ENCODE data around the gene ZNF438. TPM values are rescaled to one million over a fixed set of nuclear protein-coding genes. Genes with fewer than 3 reads are reported as not detected.

Gene ZNF438
- total RNA-seq, 1 experiment from 2014 or later: 2.0 TPM

DNA sequence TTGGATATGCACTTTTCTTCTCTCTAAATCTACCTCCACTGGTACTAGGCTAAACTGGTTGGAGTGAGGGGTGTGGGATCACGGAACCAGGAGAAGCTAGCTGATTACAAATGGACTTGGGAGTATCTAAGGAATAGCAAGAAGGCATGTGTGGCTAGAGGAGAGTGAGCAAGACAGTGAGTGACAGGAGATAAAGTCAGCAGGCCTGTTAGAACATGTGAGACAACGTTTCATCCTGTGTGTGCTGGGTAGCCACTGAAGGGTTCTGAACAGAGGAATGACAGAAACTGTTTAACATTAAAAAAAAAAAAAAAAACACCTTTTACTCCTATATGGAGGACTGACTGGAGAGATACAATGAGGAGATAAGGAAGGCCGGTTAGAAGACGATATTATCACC, 51.7 kb downstream of the ZNF438 start:
- ATAC-seq (no peak), DNase-seq (ENCODE audit: low read depth, low spot score) (no peak)
- Histone ChIP-seq H3K4me3 (ENCODE audit: low read depth in 2 of 2, low read length in 2 of 2) (no peak overlapping the region), H3K9me3 (ENCODE audit: control insufficient read depth, insufficient read depth, low read depth, low read length) (no peaks in the 10 kb centered on the region; the same call in 1 of the 2 replicates), H3K4me1 (ENCODE audit: control insufficient read depth, insufficient read depth, low read length) (no peaks in the 10 kb centered on the region), H3K36me3 (ENCODE audit: control insufficient read depth, insufficient read depth, low read length) (no peaks in the 10 kb centered on the region), H3K27me3 (ENCODE audit: control insufficient read depth, insufficient read depth, low read length) (no peaks in the 10 kb centered on the region), H3K27ac (ENCODE audit: low read length) (no peak overlapping the region)
- BruUV-seq (replicated peaks): no TSS peak
- intact Hi-C loops (cut with micrococcal nuclease; ENCODE audit: unreplicated experiment) (no loop called here), in situ Hi-C loops (cut with HindIII; ENCODE audit: low pct_unique_long_range_greater_than_20kb, low sequenced_read_pairs) (no loop called here)
- ChIA-PET POLR2A (no interaction called here), CTCF (no interaction called here)
- no peak for TF ChIP-seq TCF7L2 (IDR thresholded peaks at IDR 0.05; ENCODE audit: low read depth, low read length)
- no peak for TF ChIP-seq POLR2AphosphoS5 (IDR thresholded peaks at IDR 0.05; ENCODE audit: low read depth, low read length)
- TF ChIP-seq SIN3A (IDR thresholded peaks at IDR 0.05; ENCODE audit: borderline replicate concordance, insufficient read depth, low read depth, low read length): no peak
- TF ChIP-seq, protein P1, sequence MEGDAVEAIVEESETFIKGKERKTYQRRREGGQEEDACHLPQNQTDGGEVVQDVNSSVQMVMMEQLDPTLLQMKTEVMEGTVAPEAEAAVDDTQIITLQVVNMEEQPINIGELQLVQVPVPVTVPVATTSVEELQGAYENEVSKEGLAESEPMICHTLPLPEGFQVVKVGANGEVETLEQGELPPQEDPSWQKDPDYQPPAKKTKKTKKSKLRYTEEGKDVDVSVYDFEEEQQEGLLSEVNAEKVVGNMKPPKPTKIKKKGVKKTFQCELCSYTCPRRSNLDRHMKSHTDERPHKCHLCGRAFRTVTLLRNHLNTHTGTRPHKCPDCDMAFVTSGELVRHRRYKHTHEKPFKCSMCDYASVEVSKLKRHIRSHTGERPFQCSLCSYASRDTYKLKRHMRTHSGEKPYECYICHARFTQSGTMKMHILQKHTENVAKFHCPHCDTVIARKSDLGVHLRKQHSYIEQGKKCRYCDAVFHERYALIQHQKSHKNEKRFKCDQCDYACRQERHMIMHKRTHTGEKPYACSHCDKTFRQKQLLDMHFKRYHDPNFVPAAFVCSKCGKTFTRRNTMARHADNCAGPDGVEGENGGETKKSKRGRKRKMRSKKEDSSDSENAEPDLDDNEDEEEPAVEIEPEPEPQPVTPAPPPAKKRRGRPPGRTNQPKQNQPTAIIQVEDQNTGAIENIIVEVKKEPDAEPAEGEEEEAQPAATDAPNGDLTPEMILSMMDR (IDR thresholded peaks at IDR 0.05): no peak

DNA sequence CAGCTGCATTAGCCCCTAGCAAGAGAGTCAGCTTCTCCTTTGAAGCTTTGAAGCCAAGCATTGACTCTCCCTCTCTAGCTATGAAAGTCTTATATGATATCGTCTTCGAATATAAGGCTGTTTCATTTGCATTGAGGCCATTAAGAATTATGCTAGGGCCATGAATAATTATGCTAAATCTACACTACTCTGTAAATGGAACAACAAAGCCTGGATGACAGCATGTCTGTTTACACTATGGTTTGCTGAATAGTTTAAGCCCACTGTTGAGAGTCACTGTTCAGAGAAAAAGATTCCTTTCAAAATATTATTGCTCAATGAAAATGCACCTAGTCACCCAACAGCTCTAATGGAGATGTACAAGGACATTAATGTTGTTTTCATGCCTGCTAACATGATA, 52.8 kb downstream of the ZNF438 start:
- H3K9me3 ChIP-seq (ENCODE audit: control insufficient read depth, insufficient read depth, low read depth, low read length): no peaks in the 10 kb centered on the region; the same call in 1 of the 2 replicates
- in situ Hi-C loops (cut with HindIII; ENCODE audit: low pct_unique_long_range_greater_than_20kb, low sequenced_read_pairs) (no loop called here), intact Hi-C loops (cut with micrococcal nuclease; ENCODE audit: unreplicated experiment) (no loop called here)
- POLR2A ChIA-PET: no interaction called here
- CTCF ChIA-PET: no interaction called here
- DNase-seq (ENCODE audit: low read depth, low spot score) (no peak), ATAC-seq (no peak)
- no peak overlapping the region for H3K4me3 ChIP-seq (ENCODE audit: low read depth in 2 of 2, low read length in 2 of 2)
- no TSS peak for BruUV-seq (replicated peaks)
- H3K36me3 ChIP-seq (ENCODE audit: control insufficient read depth, insufficient read depth, low read length): no peaks in the 10 kb centered on the region
- no peaks in the 10 kb centered on the region for H3K27me3 ChIP-seq (ENCODE audit: control insufficient read depth, insufficient read depth, low read length)
- H3K27ac ChIP-seq (ENCODE audit: low read length): no peak overlapping the region
- TF ChIP-seq SIN3A (IDR thresholded peaks at IDR 0.05; ENCODE audit: borderline replicate concordance, insufficient read depth, low read depth, low read length): no peak
- H3K4me1 ChIP-seq (ENCODE audit: control insufficient read depth, insufficient read depth, low read length): no peaks in the 10 kb centered on the region

DNA sequence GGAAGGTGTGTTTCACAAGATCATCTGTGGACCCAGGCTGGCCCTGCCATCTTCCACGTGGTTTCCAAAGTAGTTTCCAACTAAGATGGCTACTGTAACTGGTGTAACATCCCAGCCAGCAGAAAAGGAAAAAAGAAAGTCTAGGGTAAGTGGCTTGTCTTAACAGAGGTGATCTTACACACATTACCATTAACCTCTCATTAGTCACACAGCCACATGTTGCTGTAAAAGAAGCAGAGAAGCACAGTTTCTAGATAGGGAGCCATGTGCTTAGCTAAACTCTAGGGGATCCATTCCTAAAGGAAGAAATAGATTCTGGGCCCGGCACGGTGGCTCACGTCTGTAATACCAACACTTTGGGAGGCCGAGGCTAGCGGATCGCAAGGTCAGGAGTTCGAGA, 54.3 kb downstream of the ZNF438 start:
- in situ Hi-C loops (cut with HindIII; ENCODE audit: low pct_unique_long_range_greater_than_20kb, low sequenced_read_pairs): no loop called here
- DNase-seq (ENCODE audit: low read depth, low spot score) (no peak), ATAC-seq (no peak)
- H3K4me3 ChIP-seq (ENCODE audit: low read depth in 2 of 2, low read length in 2 of 2): no peak overlapping the region
- H3K27me3 ChIP-seq (ENCODE audit: control insufficient read depth, insufficient read depth, low read length): no peaks in the 10 kb centered on the region
- CTCF ChIA-PET: no interaction called here
- no peaks in the 10 kb centered on the region for H3K4me1 ChIP-seq (ENCODE audit: control insufficient read depth, insufficient read depth, low read length)
- no peaks in the 10 kb centered on the region for H3K36me3 ChIP-seq (ENCODE audit: control insufficient read depth, insufficient read depth, low read length)
- BruUV-seq (replicated peaks): no TSS peak
- no peak overlapping the region for H3K27ac ChIP-seq (ENCODE audit: low read length)
- intact Hi-C loops (cut with micrococcal nuclease; ENCODE audit: unreplicated experiment): no loop called here
- POLR2A ChIA-PET: no interaction called here
- TF ChIP-seq POLR2AphosphoS5 (IDR thresholded peaks at IDR 0.05; ENCODE audit: low read depth, low read length): no peak
- H3K9me3 ChIP-seq (ENCODE audit: control insufficient read depth, insufficient read depth, low read depth, low read length): no peaks in the 10 kb centered on the region; the same call in 1 of the 2 replicates

DNA sequence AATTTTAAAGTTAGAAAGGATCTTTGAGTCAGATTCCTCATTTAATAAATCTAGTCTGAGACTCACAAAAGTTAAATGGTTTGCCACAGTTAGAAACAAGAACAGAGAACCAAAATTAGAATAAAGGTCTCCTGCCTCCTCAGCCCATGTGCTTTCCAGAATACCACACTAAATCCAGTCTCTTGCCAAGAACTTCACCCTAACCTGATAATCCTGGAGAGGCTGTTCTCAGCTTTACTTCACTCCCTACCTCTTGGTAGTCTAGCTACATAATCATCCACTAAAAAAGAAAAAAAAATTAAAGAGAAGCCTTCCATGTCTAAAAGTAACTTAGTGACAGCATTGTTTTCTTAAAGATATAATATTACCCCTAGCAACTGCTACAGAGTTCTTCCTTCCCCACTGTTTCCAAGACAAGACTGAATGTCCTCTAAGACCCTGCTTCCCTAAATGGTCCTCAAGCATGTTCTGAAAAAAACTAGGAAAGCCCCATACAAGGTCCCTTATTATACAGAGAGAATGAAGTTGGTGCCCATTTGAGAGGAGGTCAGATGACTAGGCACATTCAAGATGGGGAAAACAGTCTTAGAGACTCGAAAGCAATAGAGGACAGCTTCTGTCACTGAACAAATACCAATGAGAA, 56.8 kb downstream of the ZNF438 start:
- BruUV-seq (replicated peaks): no TSS peak
- ChIA-PET POLR2A (no interaction called here), CTCF (no interaction called here)
- in situ Hi-C loops (cut with HindIII; ENCODE audit: low pct_unique_long_range_greater_than_20kb, low sequenced_read_pairs) (no loop called here), intact Hi-C loops (cut with micrococcal nuclease; ENCODE audit: unreplicated experiment) (no loop called here)
- TF ChIP-seq, protein P1 (IDR thresholded peaks at IDR 0.05): no peak
- TF ChIP-seq SIN3A (IDR thresholded peaks at IDR 0.05; ENCODE audit: borderline replicate concordance, insufficient read depth, low read depth, low read length): no peak
- no peak for TF ChIP-seq POLR2AphosphoS5 (IDR thresholded peaks at IDR 0.05; ENCODE audit: low read depth, low read length)
- no peaks in the 10 kb centered on the region; the same call in 1 of the 2 replicates for H3K9me3 ChIP-seq (ENCODE audit: control insufficient read depth, insufficient read depth, low read depth, low read length)
- DNase-seq (ENCODE audit: low read depth, low spot score) (no peak), ATAC-seq (no peak)
- no peaks in the 10 kb centered on the region for H3K36me3 ChIP-seq (ENCODE audit: control insufficient read depth, insufficient read depth, low read length)
- no peaks in the 10 kb centered on the region for H3K27me3 ChIP-seq (ENCODE audit: control insufficient read depth, insufficient read depth, low read length)
- H3K4me3 ChIP-seq (ENCODE audit: low read depth in 2 of 2, low read length in 2 of 2): no peak overlapping the region
- H3K27ac ChIP-seq (ENCODE audit: low read length): no peak overlapping the region
- no peaks in the 10 kb centered on the region for H3K4me1 ChIP-seq (ENCODE audit: control insufficient read depth, insufficient read depth, low read length)

Data from Panc1 (cell line).